ENCODE measurements around the gene SLC39A11. TPM values are rescaled to one million over a fixed set of nuclear protein-coding genes. Genes with fewer than 3 reads are reported as not detected.
A peak's percentile ranks its signal among the peaks of the same experiment; 100 is the strongest.

Gene SLC39A11
- total and polyA plus RNA-seq, 2 of the 13 experiments (the other 11 are each of a cell fraction or from before 2014, with no cell fraction given), result 17.2 to 31.5 TPM

GRCh38 chr17:72657467-72658317 is 434.8 kb downstream of the SLC39A11 start (continued):
- TF ChIP-seq ARID5B (CRISPR knock-in tag; IDR thresholded peaks at IDR 0.05) (0 out of 2 replicates have a peak, but pooled peaks have one; percentile 11), ZBTB8A (CRISPR knock-in tag; IDR thresholded peaks at IDR 0.05; ENCODE audit: borderline replicate concordance, low read depth) (no peak)

- Histone ChIP-seq H3K27me3 (ENCODE audit: control insufficient read depth in 1 of 2, insufficient read depth in 2 of 2, low read length in 2 of 2) (no peaks in the 10 kb centered on the region), H3K79me2 (ENCODE audit: insufficient read depth, low read length) (no peaks in the 10 kb centered on the region), H3K4me3 (replicated peaks in 1 of 3; ENCODE audit: insufficient read depth in 1 of 3, low read depth in 2 of 3, low read length in 3 of 3) (no peak overlapping the region), H3K4me2 (ENCODE audit: low read depth, low read length) (no peak overlapping the region), H3K4me1 (ENCODE audit: insufficient read depth, low read length) (peaks cover 39% of the 10 kb centered on the region), H3K9ac (ENCODE audit: insufficient read depth, low read depth, low read length) (no peak overlapping the region), H2AFZ (ENCODE audit: low read length) (no peak overlapping the region), H3K9me3 (ENCODE audit: low read length) (no peaks in the 10 kb centered on the region), H3K36me3 (replicated peaks in 1 of 2; ENCODE audit: control insufficient read depth in 1 of 2, insufficient read depth in 2 of 2, low read length in 2 of 2) (no peaks in the 10 kb centered on the region), H3K27ac (ENCODE audit: extremely low read length, insufficient read depth, low read length) (no peak overlapping the region), H4K20me1 (ENCODE audit: insufficient read depth, low read length) (no peaks in the 10 kb centered on the region)
- ChIA-PET POLR2A (interaction anchor here (0.7 to 1.6 kb wide), 3 partner anchors 10 to 99 kb away, joined by 3 to 4 read pairs (median 3); no protein-coding TSS in a partner anchor), CTCF (ENCODE audit: low intra/inter-chr PET ratio, low total read pairs) (no interaction called here)
- FAIRE-seq (no peak), DNase-seq (ENCODE audit: low spot score) (no peak), ATAC-seq (no peak)
- no TSS peak for BruUV-seq (replicated peaks)
- intact Hi-C loops (cut with micrococcal nuclease; ENCODE audit: unreplicated experiment), result no loop called here
- 86% methylated on average over 14 of the region's 14 CpGs for WGBS (ENCODE audit: low lambda C conversion rate)
- in situ Hi-C loops (cut with HindIII; ENCODE audit: extremely low pct_ligation_motif_present, low pct_unique_long_range_greater_than_20kb), result loop anchor here (5.0 kb wide), 1 partner anchor 94 kb away; no protein-coding TSS in a partner anchor
- TF ChIP-seq RFX3 (CRISPR knock-in tag; IDR thresholded peaks at IDR 0.05) (no peak), ZNF513 (CRISPR knock-in tag; conservative IDR thresholded peaks at IDR 0.05) (no peak), ZFX (CRISPR knock-in tag; IDR thresholded peaks at IDR 0.05; ENCODE audit: low read depth) (no peak), HBP1 (CRISPR knock-in tag; IDR thresholded peaks at IDR 0.05; ENCODE audit: low read depth) (no peak), HOXA7 (CRISPR knock-in tag; IDR thresholded peaks at IDR 0.05) (no peak), ZNF20 (CRISPR knock-in tag; IDR thresholded peaks at IDR 0.05) (no peak), ZBTB14 (CRISPR knock-in tag; IDR thresholded peaks at IDR 0.05) (no peak), CBX1 (IDR thresholded peaks at IDR 0.05; ENCODE audit: low read depth) (no peak), ZFP36 (IDR thresholded peaks at IDR 0.05; ENCODE audit: borderline replicate concordance, low read depth, low read length, partially characterized antibody) (no peak), ISL2 (CRISPR knock-in tag; IDR thresholded peaks at IDR 0.05) (no peak), YEATS2 (CRISPR knock-in tag; IDR thresholded peaks at IDR 0.05; ENCODE audit: borderline replicate concordance) (no peak)
Measured at GRCh38 chr17:72656130-72656763, 436.2 kb downstream of the SLC39A11 start.

All from HepG2 (cell line).